PC-9 (cell line): ENCODE measurements around the gene KLHL25.

Source experiments
- CTCF ChIP-seq: fragments of 200-600 bp; sonication (generic); conservative IDR thresholded peaks from 2 replicates; pipeline ENCODE4 v1.6.1; 2017; ENCODE audit warnings: mixed run types, antibody characterized with exemption, mild to moderate bottlenecking, moderate library complexity
- EZH2 ChIP-seq: fragments of 200-600 bp; sonication (generic); IDR thresholded peaks from 2 replicates; pipeline ENCODE4 v1.8.0; 2017; ENCODE audit warnings: antibody characterized with exemption, low read depth

GRCh38 chr15:85780225-85780985, 14.3 kb downstream of the KLHL25 start:
- no peak for TF ChIP-seq CTCF
- TF ChIP-seq EZH2, result no peak
